Measurements from ENCODE around the gene MTMR11. TPM values are rescaled to one million over a fixed set of nuclear protein-coding genes. Genes with fewer than 3 reads are reported as not detected.

The MTMR11 gene
- total RNA-seq, 1 donor from 2014 or later, result 14.1 TPM

GRCh38 chr1:149972547-149972946, 35.9 kb upstream of the MTMR11 start:
- DNase-seq (ENCODE audit: low read depth), result no peak
- Histone ChIP-seq H3K27me3 (ENCODE audit: control insufficient read depth, insufficient read depth, low read length) (no peaks in the 10 kb centered on the region), H3K4me3 (ENCODE audit: low read depth, low read length) (no peak overlapping the region), H3K36me3 (ENCODE audit: control insufficient read depth, insufficient read depth, low read length) (peaks cover 4% of the 10 kb centered on the region)
- TF ChIP-seq CTCF (IDR thresholded peaks at IDR 0.05; ENCODE audit: insufficient read depth, low read length, poor library complexity, severe bottlenecking), result no peak

- Histone ChIP-seq H3K4me3 (ENCODE audit: low read depth, low read length) (no peak overlapping the region), H3K27me3 (ENCODE audit: control insufficient read depth, insufficient read depth, low read length) (no peaks in the 10 kb centered on the region), H3K36me3 (ENCODE audit: control insufficient read depth, insufficient read depth, low read length) (peaks cover 7% of the 10 kb centered on the region)
- no peak for DNase-seq (ENCODE audit: low read depth)
- no peak for TF ChIP-seq CTCF (IDR thresholded peaks at IDR 0.05; ENCODE audit: insufficient read depth, low read length, poor library complexity, severe bottlenecking)
Measured at GRCh38 chr1:149967646-149968045, 31.0 kb upstream of the MTMR11 start.

- Histone ChIP-seq H3K36me3 (ENCODE audit: control insufficient read depth, insufficient read depth, low read length) (peaks cover 7% of the 10 kb centered on the region), H3K4me3 (ENCODE audit: low read depth, low read length) (no peak overlapping the region), H3K27me3 (ENCODE audit: control insufficient read depth, insufficient read depth, low read length) (no peaks in the 10 kb centered on the region)
- DNase-seq (ENCODE audit: low read depth), result no peak
- no peak for TF ChIP-seq CTCF (IDR thresholded peaks at IDR 0.05; ENCODE audit: insufficient read depth, low read length, poor library complexity, severe bottlenecking)
Measured at GRCh38 chr1:149967041-149967440, 30.4 kb upstream of the MTMR11 start.

GRCh38 chr1:149966405-149966804, 29.7 kb upstream of the MTMR11 start:
- Histone ChIP-seq H3K4me3 (ENCODE audit: low read depth, low read length) (no peak overlapping the region), H3K36me3 (ENCODE audit: control insufficient read depth, insufficient read depth, low read length) (peaks cover 7% of the 10 kb centered on the region), H3K27me3 (ENCODE audit: control insufficient read depth, insufficient read depth, low read length) (no peaks in the 10 kb centered on the region)
- no peak for DNase-seq (ENCODE audit: low read depth)
- TF ChIP-seq CTCF (IDR thresholded peaks at IDR 0.05; ENCODE audit: insufficient read depth, low read length, poor library complexity, severe bottlenecking), result no peak

GRCh38 chr1:149965440-149965839, 28.8 kb upstream of the MTMR11 start:
- TF ChIP-seq CTCF (IDR thresholded peaks at IDR 0.05; ENCODE audit: insufficient read depth, low read length, poor library complexity, severe bottlenecking), result no peak
- H3K4me3 ChIP-seq (ENCODE audit: low read depth, low read length), result no peak overlapping the region
- H3K36me3 ChIP-seq (ENCODE audit: control insufficient read depth, insufficient read depth, low read length), result peaks cover 3% of the 10 kb centered on the region
- DNase-seq (ENCODE audit: low read depth), result no peak
- H3K27me3 ChIP-seq (ENCODE audit: control insufficient read depth, insufficient read depth, low read length), result no peaks in the 10 kb centered on the region

- H3K4me3 ChIP-seq (ENCODE audit: low read depth, low read length), result no peak overlapping the region
- peaks cover 6% of the 10 kb centered on the region for H3K36me3 ChIP-seq (ENCODE audit: control insufficient read depth, insufficient read depth, low read length)
- DNase-seq (ENCODE audit: low read depth), result no peak
- no peak for TF ChIP-seq CTCF (IDR thresholded peaks at IDR 0.05; ENCODE audit: insufficient read depth, low read length, poor library complexity, severe bottlenecking)
- H3K27me3 ChIP-seq (ENCODE audit: control insufficient read depth, insufficient read depth, low read length), result no peaks in the 10 kb centered on the region
Measured at GRCh38 chr1:149963358-149963757, 26.7 kb upstream of the MTMR11 start.
